SKM-1 treated with dmso at 0.1 percent for 144 hours (cell line): ENCODE data around the gene COL11A1.
"Not testable (repeated sequence)": the region's sequence is repeated elsewhere in the genome, so short reads cannot be mapped to it uniquely, and the experiment has no call there.

Source experiments
- DNase-seq: peaks from one replicate; lab custom pipeline; 2025; ENCODE audit not compliant: unreplicated experiment; lab: John Stamatoyannopoulos, UW

COL11A1 gene

GRCh38 chr1:103084181-103084580, 24.1 kb downstream of the COL11A1 start:
- DNase-seq: no peak

DNA sequence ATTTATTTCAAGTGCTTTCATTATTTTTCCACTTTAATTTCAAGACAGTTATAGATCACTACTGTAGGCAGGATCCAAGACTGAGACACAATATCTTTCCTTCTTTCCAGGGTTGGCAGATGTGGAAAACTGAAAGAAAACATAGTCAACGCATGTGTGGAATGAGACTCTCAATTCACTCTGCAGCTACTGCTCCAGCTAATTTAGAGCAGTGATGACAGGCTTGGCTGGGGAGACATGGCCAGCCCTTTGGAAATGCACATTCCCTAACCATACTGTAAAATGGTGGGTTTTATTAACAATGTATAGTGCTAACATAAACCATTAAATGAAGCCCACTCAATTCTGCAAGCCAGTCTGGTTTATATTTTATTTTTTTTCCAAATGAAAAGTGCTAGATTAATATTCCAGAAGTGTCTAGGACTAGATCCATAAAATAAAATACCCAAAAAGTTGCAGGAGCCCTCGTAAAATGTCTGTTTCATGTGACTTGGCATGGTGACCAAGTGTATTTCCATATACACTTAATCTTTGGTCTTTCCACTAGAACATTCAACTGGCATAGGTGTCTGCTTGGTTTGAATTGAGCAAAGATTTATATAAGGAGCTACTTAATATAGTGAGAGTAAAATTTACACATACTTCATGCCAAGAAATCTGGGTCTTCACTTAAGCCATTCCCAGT, 32.9 kb downstream of the COL11A1 start:
- no peak for DNase-seq

GRCh38 chr1:103074224-103074623, 34.1 kb downstream of the COL11A1 start:
- DNase-seq: no peak

DNA sequence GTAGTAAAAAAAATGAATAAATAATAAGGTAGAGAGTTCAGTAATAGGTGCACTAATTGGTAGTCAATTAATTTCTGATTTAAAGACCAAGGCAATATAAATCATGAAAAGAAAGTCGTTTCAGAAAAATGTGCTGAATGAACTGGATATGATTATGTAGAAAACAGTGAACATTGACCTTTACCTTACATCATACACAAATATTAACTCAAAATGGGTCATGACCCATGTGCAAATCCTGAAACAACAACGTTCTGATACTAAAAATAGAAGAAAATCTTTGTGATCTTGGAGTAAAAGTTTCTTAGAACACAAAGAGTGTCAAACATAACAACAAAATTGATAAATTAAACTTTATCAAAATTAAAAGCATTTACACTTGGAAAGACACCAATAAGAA, 39.1 kb downstream of the COL11A1 start:
- DNase-seq: no peak

DNA sequence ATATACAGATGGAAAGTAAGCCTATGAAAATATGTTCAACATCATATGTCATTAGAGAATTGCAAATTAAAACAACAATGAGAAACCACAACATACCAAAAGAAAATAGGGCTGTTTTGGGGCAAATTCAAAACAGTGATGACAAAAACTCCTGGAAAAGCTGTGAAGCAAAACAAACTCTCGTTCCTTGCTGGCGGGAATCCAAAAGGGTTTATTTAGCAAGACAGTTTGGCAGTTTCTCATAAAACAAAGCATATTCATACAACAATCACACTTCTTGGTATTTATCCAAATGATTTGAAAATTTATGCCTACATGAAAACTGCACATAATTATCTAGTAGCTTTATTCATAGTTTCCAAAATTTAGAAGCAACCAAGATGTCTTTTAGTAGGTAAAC, 44.4 kb downstream of the COL11A1 start:
- DNase-seq: no peak

DNA sequence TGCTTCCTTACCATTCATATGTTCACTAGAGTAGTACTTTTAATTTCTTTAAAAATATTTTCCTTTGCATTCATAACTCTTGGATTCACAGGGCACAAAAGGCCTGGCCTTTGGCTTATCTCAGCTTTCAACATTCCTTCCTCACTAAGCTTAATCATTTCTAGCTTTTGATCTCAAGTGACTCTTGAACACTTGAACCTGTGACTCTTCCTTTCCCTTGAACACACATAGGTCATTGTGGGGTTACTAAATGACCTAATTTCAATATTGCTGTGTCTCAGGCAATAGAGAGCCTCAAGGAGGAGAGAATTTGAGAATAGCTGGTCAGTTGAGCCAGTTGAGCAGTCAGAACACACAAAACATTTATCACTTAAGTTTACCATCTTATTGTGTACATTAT, 49.9 kb downstream of the COL11A1 start:
- DNase-seq: no peak

DNA sequence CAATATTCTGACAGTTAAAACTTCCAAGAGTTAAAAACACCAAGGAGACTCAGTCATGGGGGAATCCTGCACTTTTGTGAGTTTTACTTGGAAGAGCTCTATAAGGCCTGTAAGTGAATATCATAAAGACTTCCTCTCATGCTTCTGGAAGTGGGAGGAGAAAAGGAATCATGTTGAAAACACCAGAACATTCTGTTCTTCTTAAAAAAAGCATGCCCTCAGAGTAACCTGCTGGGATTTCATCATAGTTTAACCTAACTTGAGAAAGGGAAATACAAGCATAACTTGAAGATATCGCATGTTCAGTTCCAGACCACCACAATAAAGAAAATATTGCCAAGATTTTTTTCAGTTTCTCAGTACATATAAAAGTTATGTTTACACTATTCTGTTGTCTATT, 51.9 kb downstream of the COL11A1 start:
- DNase-seq: peak; percentile 15

DNA sequence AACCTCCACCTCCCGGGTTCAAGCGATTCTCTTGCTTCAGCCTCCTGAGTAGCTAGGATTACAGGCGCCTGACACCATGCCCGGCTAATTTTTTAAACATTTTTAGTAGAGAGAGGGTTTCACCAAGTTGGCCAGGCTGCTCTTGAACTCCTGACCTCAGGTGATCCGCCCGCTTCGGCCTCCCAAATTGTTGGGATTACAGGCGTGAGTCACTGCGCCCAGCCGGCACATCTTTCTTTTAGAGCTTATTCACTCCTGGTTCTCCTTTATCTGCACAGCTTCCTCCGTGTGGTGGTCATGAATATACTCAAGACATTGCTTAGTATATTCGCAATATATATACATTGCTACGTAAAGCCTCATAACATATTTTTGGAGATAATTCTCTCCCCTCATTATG, 80.2 kb downstream of the COL11A1 start:
- DNase-seq: not testable (repeated sequence)

DNA sequence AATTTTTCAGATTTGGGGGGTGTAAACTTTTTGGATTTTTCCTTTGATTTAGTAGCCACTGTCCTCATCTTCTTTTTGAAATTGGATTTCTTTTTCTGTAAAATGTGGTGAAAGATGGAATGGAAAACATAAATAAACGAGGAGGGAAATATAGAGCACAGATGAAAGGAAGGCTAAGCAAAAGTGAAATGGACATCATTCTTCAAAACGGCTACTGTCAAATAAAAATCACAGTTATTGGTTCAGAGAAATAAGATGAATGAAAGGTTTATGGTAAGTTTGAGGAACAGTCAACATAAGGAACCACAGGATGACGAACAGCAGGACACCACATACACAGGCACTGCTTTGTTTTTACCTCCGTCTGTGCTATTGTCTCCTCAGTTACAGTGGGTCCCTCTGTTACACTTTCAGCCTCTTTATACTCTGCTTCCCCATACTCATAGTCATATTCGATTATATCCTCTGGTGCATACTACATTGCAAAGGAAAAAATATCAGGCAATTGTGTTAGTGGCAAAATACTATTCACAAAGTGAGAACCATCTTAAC, 82.4 kb downstream of the COL11A1 start:
- no peak for DNase-seq

DNA sequence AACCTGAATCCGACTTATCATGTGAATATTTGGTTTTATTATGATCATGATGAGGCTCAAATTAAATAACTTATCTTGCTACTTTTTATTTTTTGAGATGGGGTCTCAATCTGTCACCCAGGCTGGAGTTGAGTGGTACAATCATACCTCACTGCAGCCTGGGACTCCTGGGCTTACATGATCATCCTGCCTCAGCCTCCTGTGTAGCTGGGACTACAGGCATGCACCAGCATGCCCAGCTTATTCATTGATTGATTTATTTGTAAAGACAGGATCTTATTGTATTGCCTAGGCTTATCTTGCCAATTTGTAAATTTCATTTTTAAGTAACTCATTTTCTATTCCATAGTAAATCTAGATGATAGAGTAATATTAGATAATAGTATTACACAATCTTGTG, 84.3 kb downstream of the COL11A1 start:
- no peak for DNase-seq

DNA sequence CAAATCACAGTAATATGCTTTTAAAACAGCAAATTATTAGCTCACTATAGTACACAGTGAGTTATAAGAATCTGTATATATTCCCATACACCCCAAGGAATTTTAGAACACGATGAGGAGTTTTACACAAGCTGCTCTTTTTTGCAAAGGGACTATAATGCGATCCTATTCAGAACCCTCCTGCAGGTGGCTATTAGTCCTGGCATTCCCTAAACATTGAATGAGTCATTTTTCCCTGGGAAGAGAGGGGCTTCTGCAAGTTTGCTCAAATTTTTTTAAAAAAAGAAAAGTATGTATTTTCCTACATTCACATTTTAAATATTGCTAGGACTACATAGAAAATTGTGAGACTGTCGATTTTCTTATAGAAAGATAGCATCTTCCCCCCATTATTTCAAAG, 106.3 kb downstream of the COL11A1 start:
- no peak for DNase-seq

DNA sequence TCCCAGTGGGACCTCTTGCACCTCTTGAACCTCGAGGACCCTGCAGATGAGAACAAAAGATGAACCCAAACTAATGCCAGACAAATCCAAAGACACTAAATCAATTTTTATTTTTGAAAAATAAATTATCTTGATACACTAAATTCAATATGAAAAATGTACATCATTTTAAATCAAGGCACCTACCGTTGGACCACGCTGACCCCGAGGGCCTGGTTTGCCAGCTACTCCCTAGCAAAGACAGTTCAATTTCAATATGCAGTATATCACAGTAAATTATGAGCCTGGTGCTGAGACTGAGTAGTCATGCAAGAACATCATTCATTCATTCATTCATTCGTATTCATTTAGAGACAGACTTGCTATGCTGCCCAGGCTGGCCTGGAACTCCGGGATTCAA, 129.4 kb downstream of the COL11A1 start:
- DNase-seq: no peak

DNA sequence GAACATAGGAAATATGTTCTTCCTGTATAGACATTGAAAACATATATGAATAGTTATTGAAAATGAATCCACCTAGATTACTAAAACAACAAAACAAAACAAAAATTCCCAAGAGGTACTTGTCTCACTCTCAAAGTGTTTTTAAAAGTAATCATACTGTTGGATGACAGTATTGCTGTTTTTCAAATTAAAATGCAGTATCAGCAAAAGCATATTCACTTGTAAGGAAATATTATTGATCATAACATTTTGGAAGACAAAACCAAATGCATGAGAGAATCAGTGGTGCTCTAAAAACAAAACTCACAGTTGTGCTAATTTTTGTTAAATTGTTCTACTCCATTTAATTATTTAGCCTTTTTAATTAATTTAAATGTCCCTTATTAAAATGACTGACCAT, 131.0 kb downstream of the COL11A1 start:
- no peak for DNase-seq

DNA sequence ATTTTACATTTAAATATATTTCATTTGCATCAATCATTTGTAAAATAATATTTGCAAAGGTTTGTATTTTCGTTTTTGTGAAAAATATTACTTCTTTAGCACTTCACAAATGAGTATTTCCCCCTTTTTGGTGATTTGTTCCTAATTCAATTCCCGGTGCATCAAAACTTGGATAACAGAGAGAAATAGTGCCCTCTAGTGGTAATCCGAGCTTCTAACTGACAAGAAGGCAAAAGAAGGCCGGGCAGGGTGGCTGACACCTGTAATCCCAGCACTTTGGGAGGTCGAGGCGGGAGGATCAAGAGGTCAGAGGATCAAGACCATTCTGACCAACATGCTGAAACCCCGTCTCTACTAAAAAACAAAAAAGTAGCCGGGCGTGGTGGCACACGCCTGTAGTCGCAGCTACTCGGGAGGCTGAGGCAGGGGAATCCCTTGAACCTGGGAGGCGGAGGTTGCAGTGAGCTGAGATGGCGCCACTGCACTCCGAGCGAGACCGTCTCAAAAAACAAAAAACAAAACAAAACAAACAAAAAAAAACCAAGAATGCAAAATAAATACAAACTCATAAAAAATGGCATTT, 137.7 kb downstream of the COL11A1 start:
- DNase-seq: peak; percentile 55

GRCh38 chr1:102967786-102968185, 140.5 kb downstream of the COL11A1 start:
- DNase-seq: no peak

- DNase-seq: no peak
Measured at GRCh38 chr1:102961549-102961948, 146.8 kb downstream of the COL11A1 start.

GRCh38 chr1:102954576-102954975, 153.7 kb downstream of the COL11A1 start:
- DNase-seq: no peak

DNA sequence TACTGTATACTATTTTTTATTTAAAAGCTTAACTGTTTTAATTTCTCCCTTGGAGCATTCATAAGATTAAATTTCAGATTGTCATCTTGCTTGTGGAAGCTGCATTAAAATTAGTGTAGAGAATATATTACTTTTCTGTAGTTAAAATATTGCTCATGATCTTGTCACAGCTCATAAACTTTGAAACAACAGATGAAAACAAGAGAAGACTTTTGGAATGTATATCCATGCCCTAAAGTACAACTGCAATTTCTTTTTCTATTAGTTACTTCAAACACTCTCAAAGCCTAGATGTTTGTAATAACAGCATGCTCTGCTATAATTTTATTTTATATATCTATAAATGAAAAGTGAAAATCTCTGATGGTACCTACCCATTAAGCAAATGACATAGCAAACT, 155.9 kb downstream of the COL11A1 start:
- no peak for DNase-seq

- no peak for DNase-seq
Measured at GRCh38 chr1:102942324-102942723, 166.0 kb downstream of the COL11A1 start.

GRCh38 chr1:102941366-102941947, 166.9 kb downstream of the COL11A1 start:
- no peak for DNase-seq

- DNase-seq: no peak
Measured at GRCh38 chr1:102937401-102937800, 170.9 kb downstream of the COL11A1 start.

- DNase-seq: not testable (repeated sequence)
Measured at GRCh38 chr1:102933362-102933761, 175.0 kb downstream of the COL11A1 start.
